Right lobe of liver (tissue), 4 donors: ENCODE data around the gene HOMER1.

Experiments
- CTCF ChIP-seq, 4 donors: fragments of 200-600 bp in 3 of 4; fragments of 450-650 bp in 1 of 4; IDR thresholded peaks; one replicate each; pipeline versions ENCODE4 v1.5.1 to v1.8.0; 2016 to 2022; ENCODE audit warnings: antibody characterized with exemption in 4 of 4, mild to moderate bottlenecking in 2 of 4
- POLR2A ChIP-seq: fragments of 450-650 bp; IDR thresholded peaks from one replicate; pipeline ENCODE4 v1.6.1; 2017; ENCODE audit warnings: antibody characterized with exemption, mild to moderate bottlenecking
- donor health status: DM: no; HTN: no; CAD: no.
- donor health status: DM: no; HTN: no; CAD: no.
- donor health status: DM: no; HTN: yes; CAD: no.

DNA sequence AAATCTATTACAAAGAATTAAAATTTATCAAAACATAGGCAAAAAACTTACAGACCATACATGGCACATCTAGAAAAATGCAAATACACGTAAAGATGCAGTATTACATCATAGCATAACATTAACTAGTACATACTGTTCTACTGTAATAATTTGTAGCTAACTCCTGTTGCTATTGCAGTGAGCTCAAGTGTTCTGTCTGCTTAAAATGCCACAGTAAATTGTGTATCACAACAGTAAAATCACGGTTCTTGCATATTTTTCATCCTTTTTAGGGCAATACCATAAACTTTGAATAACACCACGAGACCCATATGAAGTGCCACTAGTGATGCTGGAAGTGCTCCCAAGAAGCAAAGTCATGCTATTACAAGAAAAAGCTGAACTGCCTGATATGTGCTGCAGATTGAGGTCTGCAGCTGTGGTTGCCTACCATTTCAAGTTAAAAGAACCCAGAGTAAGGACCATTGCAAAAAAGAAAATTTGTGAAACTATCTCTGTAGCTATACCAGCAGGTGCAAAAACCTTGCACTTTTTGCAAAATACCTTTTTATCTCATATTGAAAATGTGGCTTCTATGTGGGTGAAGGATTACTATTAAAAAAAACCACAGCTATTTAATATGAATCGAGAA, 14.2 kb downstream of the HOMER1 start:
- TF ChIP-seq POLR2A (no peak), CTCF (IDR thresholded peaks at IDR 0.05) (no peak)
